Effector memory CD4-positive, alpha-beta T cell (primary cell): ENCODE measurements around the gene CA7.

Experiments
- DNase-seq, 3 donors: peaks; one replicate each; pipeline ENCODE4 v3.0.0-alpha.2; 2020
- H3K27ac ChIP-seq: 2 replicates; pipeline ENCODE4 v1.7.0; 2013; ENCODE audit warnings: mild to moderate bottlenecking, low read length, moderate library complexity; ENCODE audit not compliant: insufficient read depth, poor library complexity, severe bottlenecking
- H3K27me3 ChIP-seq: replicated peaks from 2 replicates; pipeline ENCODE4 v1.7.0; 2013; ENCODE audit warnings: mild to moderate bottlenecking, low read length; ENCODE audit not compliant: insufficient read depth, control insufficient read depth, poor library complexity, severe bottlenecking
- H3K36me3 ChIP-seq: 2 replicates; pipeline ENCODE4 v1.7.0; 2013; ENCODE audit warnings: mild to moderate bottlenecking, low read length, moderate library complexity; ENCODE audit not compliant: control insufficient read depth, insufficient read depth
- H3K4me1 ChIP-seq: 2 replicates; pipeline ENCODE4 v1.7.0; 2013; ENCODE audit warnings: low read length, mild to moderate bottlenecking; ENCODE audit not compliant: control insufficient read depth, insufficient read depth, poor library complexity, severe bottlenecking
- H3K4me3 ChIP-seq: 2 replicates; pipeline ENCODE4 v1.7.0; 2013; ENCODE audit warnings: low read length, low read depth, mild to moderate bottlenecking; ENCODE audit not compliant: insufficient read depth, poor library complexity, severe bottlenecking
- H3K9me3 ChIP-seq: 2 replicates; pipeline ENCODE4 v1.7.0; 2013; ENCODE audit warnings: mild to moderate bottlenecking, low read length, moderate library complexity; ENCODE audit not compliant: control insufficient read depth
- total RNA-seq, 3 donors: gene quantifications; one replicate each; lab custom pipeline; 2026; lab: John Stamatoyannopoulos, UW

The CA7 gene
- 0 reads per million in 3 donors for total RNA-seq

GRCh38 chr16:66844342-66845079 is at the start of gene CA7:
CA7 (plus strand) TSS chr16:66844414; CDS start chr16:66844488, 74 bp downstream.
- Histone ChIP-seq H3K27me3 (peaks cover 3% of the 10 kb centered on the region), H3K27ac (no peak within 1 kb of the TSS)

GRCh38 chr16:66798161-66798560 is 46.1 kb upstream of the CA7 start:
- H3K27me3 ChIP-seq, result no peaks in the 10 kb centered on the region
- no peak overlapping the region for H3K27ac ChIP-seq
- H3K9me3 ChIP-seq, result no peaks in the 10 kb centered on the region
- peaks cover 15% of the 10 kb centered on the region for H3K36me3 ChIP-seq
- H3K4me3 ChIP-seq, result no peak overlapping the region
- no peak for DNase-seq
- H3K4me1 ChIP-seq, result no peaks in the 10 kb centered on the region

More at GRCh38 chr16:66844342-66845079, at the start of gene CA7:
- H3K4me3 ChIP-seq, result peak within 1 kb of the TSS; percentile 35
- peaks cover 10% of the 10 kb centered on the region for H3K4me1 ChIP-seq
- no peaks in the 10 kb centered on the region for H3K36me3 ChIP-seq
- no peak for DNase-seq
- no peaks in the 10 kb centered on the region for H3K9me3 ChIP-seq

GRCh38 chr16:66800856-66801255 is 43.4 kb upstream of the CA7 start:
- Histone ChIP-seq H3K4me3 (no peak overlapping the region), H3K27ac (no peak overlapping the region), H3K27me3 (no peaks in the 10 kb centered on the region), H3K4me1 (no peaks in the 10 kb centered on the region), H3K36me3 (peaks cover 40% of the 10 kb centered on the region), H3K9me3 (no peaks in the 10 kb centered on the region)
- no peak for DNase-seq

- Histone ChIP-seq H3K4me3 (no peak within 1 kb of the TSS), H3K9me3 (no peaks in the 10 kb centered on the region), H3K27me3 (no peaks in the 10 kb centered on the region), H3K27ac (no peak within 1 kb of the TSS), H3K36me3 (peaks cover 42% of the 10 kb centered on the region), H3K4me1 (no peaks in the 10 kb centered on the region)
- no peak for DNase-seq
Observed at GRCh38 chr16:66801320-66802105, 42.7 kb upstream of the CA7 start, which contains the start of gene TERB1. TERB1 (minus strand) TSS chr16:66801584; CDS start chr16:66796798, 4,786 bp downstream.

GRCh38 chr16:66802159-66802558 is 42.1 kb upstream of the CA7 start:
- no peaks in the 10 kb centered on the region for H3K9me3 ChIP-seq
- no peak for DNase-seq
- no peaks in the 10 kb centered on the region for H3K27me3 ChIP-seq
- no peak overlapping the region for H3K27ac ChIP-seq
- no peaks in the 10 kb centered on the region for H3K4me1 ChIP-seq
- H3K36me3 ChIP-seq, result peaks cover 49% of the 10 kb centered on the region
- H3K4me3 ChIP-seq, result no peak overlapping the region

GRCh38 chr16:66809765-66810164 is 34.4 kb upstream of the CA7 start:
- Histone ChIP-seq H3K9me3 (no peaks in the 10 kb centered on the region), H3K4me1 (no peaks in the 10 kb centered on the region), H3K27ac (no peak overlapping the region), H3K4me3 (no peak overlapping the region), H3K36me3 (peaks cover 72% of the 10 kb centered on the region), H3K27me3 (no peaks in the 10 kb centered on the region)
- DNase-seq, result no peak

GRCh38 chr16:66810391-66810790 is 33.8 kb upstream of the CA7 start:
- no peaks in the 10 kb centered on the region for H3K4me1 ChIP-seq
- H3K27ac ChIP-seq, result no peak overlapping the region
- peaks cover 67% of the 10 kb centered on the region for H3K36me3 ChIP-seq
- no peaks in the 10 kb centered on the region for H3K9me3 ChIP-seq
- no peak for DNase-seq
- H3K4me3 ChIP-seq, result no peak overlapping the region
- H3K27me3 ChIP-seq, result no peaks in the 10 kb centered on the region

- no peak overlapping the region for H3K27ac ChIP-seq
- no peak for DNase-seq
- H3K4me1 ChIP-seq, result no peaks in the 10 kb centered on the region
- H3K27me3 ChIP-seq, result no peaks in the 10 kb centered on the region
- H3K36me3 ChIP-seq, result peaks cover 65% of the 10 kb centered on the region
- H3K4me3 ChIP-seq, result no peak overlapping the region
- H3K9me3 ChIP-seq, result no peaks in the 10 kb centered on the region
Observed at GRCh38 chr16:66811043-66811442, 33.2 kb upstream of the CA7 start.

GRCh38 chr16:66814734-66815133 is 29.5 kb upstream of the CA7 start:
- H3K4me3 ChIP-seq, result no peak overlapping the region
- no peaks in the 10 kb centered on the region for H3K4me1 ChIP-seq
- H3K36me3 ChIP-seq, result peaks cover 72% of the 10 kb centered on the region
- no peaks in the 10 kb centered on the region for H3K27me3 ChIP-seq
- H3K9me3 ChIP-seq, result no peaks in the 10 kb centered on the region
- H3K27ac ChIP-seq, result no peak overlapping the region
- no peak for DNase-seq

GRCh38 chr16:66824006-66824405 is 20.2 kb upstream of the CA7 start:
- Histone ChIP-seq H3K4me1 (peaks cover 4% of the 10 kb centered on the region), H3K27me3 (no peaks in the 10 kb centered on the region), H3K36me3 (peaks cover 47% of the 10 kb centered on the region), H3K9me3 (no peaks in the 10 kb centered on the region), H3K27ac (no peak overlapping the region), H3K4me3 (no peak overlapping the region)
- no peak for DNase-seq
